AG10803 (cell line): ENCODE measurements around the gene GBF1.

Experiments used
- DNase-seq: peaks from one replicate; pipeline ENCODE4 v3.0.0; 2010; ENCODE audit warnings: low read depth
- H3K4me3 ChIP-seq: 2 replicates; pipeline ENCODE4 v1.5.1; 2011; ENCODE audit warnings: mild to moderate bottlenecking, low read length, control low read depth
- TF ChIP-seq, protein P1 (sequence below): conservative IDR thresholded peaks from 2 replicates; pipeline ENCODE4 v1.5.1; 2011; ENCODE audit warnings: mild to moderate bottlenecking, low read length, control low read depth, inconsistent platforms

GBF1 gene

GRCh38 chr10:102421757-102422512 lies 176.6 kb downstream of the GBF1 start:
- H3K4me3 ChIP-seq: peak overlapping the region; percentile 89
- TF ChIP-seq, protein P1, sequence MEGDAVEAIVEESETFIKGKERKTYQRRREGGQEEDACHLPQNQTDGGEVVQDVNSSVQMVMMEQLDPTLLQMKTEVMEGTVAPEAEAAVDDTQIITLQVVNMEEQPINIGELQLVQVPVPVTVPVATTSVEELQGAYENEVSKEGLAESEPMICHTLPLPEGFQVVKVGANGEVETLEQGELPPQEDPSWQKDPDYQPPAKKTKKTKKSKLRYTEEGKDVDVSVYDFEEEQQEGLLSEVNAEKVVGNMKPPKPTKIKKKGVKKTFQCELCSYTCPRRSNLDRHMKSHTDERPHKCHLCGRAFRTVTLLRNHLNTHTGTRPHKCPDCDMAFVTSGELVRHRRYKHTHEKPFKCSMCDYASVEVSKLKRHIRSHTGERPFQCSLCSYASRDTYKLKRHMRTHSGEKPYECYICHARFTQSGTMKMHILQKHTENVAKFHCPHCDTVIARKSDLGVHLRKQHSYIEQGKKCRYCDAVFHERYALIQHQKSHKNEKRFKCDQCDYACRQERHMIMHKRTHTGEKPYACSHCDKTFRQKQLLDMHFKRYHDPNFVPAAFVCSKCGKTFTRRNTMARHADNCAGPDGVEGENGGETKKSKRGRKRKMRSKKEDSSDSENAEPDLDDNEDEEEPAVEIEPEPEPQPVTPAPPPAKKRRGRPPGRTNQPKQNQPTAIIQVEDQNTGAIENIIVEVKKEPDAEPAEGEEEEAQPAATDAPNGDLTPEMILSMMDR: no peak
- DNase-seq: no peak

DNA sequence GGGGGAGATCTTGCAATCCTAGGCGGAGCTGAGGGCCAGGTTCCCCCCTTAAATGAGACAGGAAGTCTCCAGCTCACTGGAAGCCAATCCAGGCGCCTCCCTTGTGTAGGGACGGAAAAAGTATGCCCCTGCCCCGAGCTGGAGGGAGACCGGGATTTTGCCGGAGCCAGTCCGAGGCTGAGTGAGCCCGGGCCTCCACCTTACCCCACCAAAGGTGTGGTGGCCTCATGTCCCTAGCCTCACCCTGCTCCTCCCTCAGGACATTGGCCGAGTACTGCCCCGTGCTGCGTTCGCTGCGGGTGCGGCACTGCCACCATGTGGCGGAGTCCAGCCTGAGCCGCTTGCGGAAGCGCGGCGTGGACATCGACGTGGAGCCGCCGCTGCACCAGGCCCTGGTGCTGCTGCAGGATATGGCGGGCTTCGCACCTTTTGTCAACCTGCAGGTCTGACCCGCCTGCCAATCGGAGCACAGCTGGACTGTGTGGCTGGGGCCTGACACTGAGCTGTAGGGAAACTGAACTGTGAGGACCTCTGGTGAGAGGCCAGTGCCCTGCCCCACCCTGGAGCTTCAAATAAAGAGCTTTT lies 177.3 kb downstream of the GBF1 start:
- peak overlapping the region; percentile 89 for H3K4me3 ChIP-seq
- TF ChIP-seq, protein P1: peak; percentile 73
- DNase-seq: peak; percentile 65

GRCh38 chr10:102423372-102423968 lies 178.1 kb downstream of the GBF1 start:
- no peak for DNase-seq
- TF ChIP-seq, protein P1: no peak
- no peak overlapping the region for H3K4me3 ChIP-seq

- no peak for DNase-seq
- TF ChIP-seq, protein P1: no peak
- no peak overlapping the region for H3K4me3 ChIP-seq
Observed at GRCh38 chr10:102424145-102424544, 178.8 kb downstream of the GBF1 start.

GRCh38 chr10:102424916-102425315 lies 179.6 kb downstream of the GBF1 start:
- H3K4me3 ChIP-seq: no peak overlapping the region
- DNase-seq: no peak
- TF ChIP-seq, protein P1: no peak

- no peak for DNase-seq
- no peak overlapping the region for H3K4me3 ChIP-seq
- TF ChIP-seq, protein P1: no peak
Observed at GRCh38 chr10:102425444-102425843, 180.1 kb downstream of the GBF1 start.

DNA sequence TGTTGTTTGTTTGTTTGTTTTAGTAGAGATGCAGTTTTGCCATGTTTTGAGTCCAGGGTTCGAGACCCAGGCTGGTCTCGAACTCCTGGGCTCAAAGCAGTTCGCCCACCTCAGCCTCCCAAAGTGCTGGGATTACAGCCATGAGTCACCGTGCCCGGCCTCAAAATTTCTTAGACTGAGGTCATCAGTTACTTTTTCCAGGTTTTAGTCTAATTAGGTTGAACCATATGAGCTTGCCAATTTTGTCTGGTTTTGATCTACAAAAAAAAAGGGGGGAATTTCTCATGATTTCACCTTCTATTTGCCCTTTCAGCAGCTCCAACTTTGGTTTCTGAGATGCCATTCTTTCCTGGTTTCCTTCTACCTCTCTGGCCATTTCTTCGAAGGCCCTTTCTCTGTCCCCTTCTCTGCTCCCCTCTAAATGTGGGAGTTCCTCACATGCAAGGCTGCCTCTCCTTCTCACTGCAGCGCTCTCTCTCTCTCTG lies 181.5 kb downstream of the GBF1 start:
- no peak overlapping the region for H3K4me3 ChIP-seq
- peak; percentile 21 for DNase-seq
- TF ChIP-seq, protein P1: no peak
